HG03039 (cell line): ENCODE measurements around the gene SUCLA2.

Experiments used
- ATAC-seq: cut with Tn5 transposase; IDR thresholded peaks from one replicate; pipeline ENCODE4 v1.9.1; 2021; ENCODE audit warnings: mild to moderate bottlenecking, moderate library complexity; ENCODE audit not compliant: unreplicated experiment

Gene SUCLA2

GRCh38 chr13:47904891-47905290, 96.2 kb downstream of the SUCLA2 start:
- ATAC-seq: no peak

- ATAC-seq: no peak
Observed at GRCh38 chr13:47904241-47904640, 96.8 kb downstream of the SUCLA2 start.

GRCh38 chr13:47903836-47904235, 97.2 kb downstream of the SUCLA2 start:
- ATAC-seq: no peak

GRCh38 chr13:47901441-47901840, 99.6 kb downstream of the SUCLA2 start:
- no peak for ATAC-seq

- no peak for ATAC-seq
Observed at GRCh38 chr13:47898080-47898479, 103.0 kb downstream of the SUCLA2 start.

GRCh38 chr13:47897411-47898050, 103.5 kb downstream of the SUCLA2 start:
- no peak for ATAC-seq

- no peak for ATAC-seq
Observed at GRCh38 chr13:47896546-47896945, 104.5 kb downstream of the SUCLA2 start.

- ATAC-seq: no peak
Observed at GRCh38 chr13:47896111-47896510, 105.0 kb downstream of the SUCLA2 start.

- no peak for ATAC-seq
Observed at GRCh38 chr13:47893527-47893926, 107.5 kb downstream of the SUCLA2 start.
